ENCODE data around the gene AHSA1.

Gene AHSA1

GRCh38 chr14:77511486-77512162, 53.7 kb downstream of the AHSA1 start:
- DNase-seq = no peak

DNA sequence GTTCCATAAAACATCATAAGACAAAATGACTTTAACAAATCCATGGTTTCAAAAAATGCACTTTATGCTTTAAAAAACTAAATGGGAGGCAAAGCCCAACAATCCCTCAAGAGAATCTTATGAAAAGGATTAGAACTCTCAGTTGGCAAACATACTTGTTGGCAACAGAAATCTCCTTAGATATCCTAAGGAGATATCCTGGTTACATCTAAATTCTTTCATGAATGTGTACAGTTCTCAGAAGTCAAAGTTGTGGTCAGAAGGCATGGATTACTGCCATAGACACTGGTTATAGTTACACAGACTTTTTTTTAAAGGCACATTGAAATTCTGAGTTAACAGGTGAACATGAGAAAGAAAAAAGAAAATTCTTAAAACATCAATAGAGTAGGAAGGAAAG, 58.2 kb downstream of the AHSA1 start:
- no peak for DNase-seq

All from stimulated activated CD4-positive, alpha-beta T cell treated with anti-CD3 and anti-CD28 coated beads, Interleukin-1b, Interleukin-23, amount 100 ng/mL, for 48 hours (primary cell).